GM12801 (cell line): ENCODE results near the gene ALG2.

Source experiments
- TF ChIP-seq, protein P1 (sequence below): IDR thresholded peaks from one replicate; pipeline ENCODE4 v1.5.1; 2011; ENCODE audit warnings: control low read depth; ENCODE audit not compliant: insufficient read length; ENCODE audit errors: extremely low read depth

The ALG2 gene, protein sequence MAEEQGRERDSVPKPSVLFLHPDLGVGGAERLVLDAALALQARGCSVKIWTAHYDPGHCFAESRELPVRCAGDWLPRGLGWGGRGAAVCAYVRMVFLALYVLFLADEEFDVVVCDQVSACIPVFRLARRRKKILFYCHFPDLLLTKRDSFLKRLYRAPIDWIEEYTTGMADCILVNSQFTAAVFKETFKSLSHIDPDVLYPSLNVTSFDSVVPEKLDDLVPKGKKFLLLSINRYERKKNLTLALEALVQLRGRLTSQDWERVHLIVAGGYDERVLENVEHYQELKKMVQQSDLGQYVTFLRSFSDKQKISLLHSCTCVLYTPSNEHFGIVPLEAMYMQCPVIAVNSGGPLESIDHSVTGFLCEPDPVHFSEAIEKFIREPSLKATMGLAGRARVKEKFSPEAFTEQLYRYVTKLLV

DNA sequence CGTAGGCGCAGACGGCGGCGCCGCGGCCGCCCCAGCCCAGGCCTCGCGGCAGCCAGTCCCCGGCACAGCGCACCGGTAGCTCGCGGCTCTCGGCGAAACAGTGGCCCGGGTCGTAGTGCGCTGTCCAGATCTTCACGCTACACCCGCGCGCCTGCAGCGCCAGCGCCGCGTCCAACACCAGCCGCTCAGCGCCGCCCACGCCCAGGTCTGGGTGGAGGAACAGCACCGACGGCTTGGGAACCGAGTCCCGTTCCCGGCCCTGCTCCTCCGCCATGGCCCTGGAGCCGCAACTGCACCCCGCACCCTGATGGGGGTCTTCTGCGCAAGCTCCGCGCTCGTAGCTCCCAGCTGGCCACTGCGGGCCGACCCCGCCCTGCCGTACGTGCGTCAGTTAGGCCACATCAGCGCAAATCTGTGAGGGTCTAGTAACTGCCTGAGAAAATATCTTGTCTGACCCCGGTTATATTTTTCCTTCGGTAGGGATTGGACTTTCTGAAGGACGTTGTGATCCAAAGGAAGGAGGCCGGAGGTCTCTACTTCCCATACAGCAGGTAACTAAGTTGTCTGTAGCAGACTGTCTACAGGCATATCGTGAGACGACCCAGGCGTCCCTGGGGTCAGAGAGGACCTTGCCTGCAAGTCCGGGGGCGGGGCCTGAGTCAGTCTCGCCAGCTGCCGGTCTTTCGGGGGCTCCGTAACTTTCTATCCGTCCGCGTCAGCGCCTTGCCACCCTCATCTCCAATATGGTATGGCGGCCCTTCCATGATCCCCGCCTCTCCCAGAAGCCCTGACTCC lies at the start of gene ALG2, which contains the start of gene SEC61B:
ALG2 (minus strand) TSS at position 322 of the 795 bp plus-strand sequence; CDS start at position 274, 48 bp downstream.
SEC61B (plus strand) TSS at position 662 of the 795 bp plus-strand sequence; CDS start at position 744, 82 bp downstream.
- TF ChIP-seq, protein P1, sequence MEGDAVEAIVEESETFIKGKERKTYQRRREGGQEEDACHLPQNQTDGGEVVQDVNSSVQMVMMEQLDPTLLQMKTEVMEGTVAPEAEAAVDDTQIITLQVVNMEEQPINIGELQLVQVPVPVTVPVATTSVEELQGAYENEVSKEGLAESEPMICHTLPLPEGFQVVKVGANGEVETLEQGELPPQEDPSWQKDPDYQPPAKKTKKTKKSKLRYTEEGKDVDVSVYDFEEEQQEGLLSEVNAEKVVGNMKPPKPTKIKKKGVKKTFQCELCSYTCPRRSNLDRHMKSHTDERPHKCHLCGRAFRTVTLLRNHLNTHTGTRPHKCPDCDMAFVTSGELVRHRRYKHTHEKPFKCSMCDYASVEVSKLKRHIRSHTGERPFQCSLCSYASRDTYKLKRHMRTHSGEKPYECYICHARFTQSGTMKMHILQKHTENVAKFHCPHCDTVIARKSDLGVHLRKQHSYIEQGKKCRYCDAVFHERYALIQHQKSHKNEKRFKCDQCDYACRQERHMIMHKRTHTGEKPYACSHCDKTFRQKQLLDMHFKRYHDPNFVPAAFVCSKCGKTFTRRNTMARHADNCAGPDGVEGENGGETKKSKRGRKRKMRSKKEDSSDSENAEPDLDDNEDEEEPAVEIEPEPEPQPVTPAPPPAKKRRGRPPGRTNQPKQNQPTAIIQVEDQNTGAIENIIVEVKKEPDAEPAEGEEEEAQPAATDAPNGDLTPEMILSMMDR = no peak

DNA sequence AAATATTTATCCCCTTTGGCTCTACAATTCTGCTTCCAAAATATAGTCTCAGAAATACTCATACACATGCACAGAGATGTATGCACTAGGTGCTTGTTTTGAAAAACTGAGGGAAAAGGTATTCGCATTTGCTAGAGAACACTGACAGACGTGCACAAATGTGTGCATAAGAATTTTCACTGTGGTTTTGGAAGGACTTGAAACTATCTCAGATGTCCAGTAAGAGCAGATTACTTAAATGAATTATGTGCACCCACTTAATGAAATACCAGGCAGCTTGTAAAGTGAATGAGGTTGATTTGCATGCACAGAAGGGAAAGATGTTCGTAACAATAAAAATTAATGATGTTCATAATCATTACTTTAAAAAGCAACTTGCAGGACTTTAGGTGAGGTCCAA lies 48.7 kb upstream of the ALG2 start:
- TF ChIP-seq, protein P1 = no peak

DNA sequence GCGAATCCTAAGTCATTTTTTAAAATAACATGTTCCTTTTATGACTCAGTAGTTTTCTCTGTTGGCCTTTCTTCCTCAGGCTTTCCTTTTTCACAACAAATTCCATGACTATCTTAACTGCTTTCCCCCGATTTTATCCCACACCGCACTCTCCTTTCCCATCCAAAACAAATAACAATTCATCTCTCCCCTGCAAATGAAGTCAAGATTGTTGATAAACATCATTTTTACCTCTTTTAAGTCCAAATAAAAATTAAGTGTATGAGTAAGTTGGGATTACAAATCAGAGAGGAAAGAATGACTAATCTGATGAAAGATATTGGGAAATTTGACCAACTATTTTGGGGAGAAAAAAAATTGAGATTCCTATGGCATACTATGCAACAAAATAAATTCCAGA lies 47.7 kb upstream of the ALG2 start:
- TF ChIP-seq, protein P1 = no peak

DNA sequence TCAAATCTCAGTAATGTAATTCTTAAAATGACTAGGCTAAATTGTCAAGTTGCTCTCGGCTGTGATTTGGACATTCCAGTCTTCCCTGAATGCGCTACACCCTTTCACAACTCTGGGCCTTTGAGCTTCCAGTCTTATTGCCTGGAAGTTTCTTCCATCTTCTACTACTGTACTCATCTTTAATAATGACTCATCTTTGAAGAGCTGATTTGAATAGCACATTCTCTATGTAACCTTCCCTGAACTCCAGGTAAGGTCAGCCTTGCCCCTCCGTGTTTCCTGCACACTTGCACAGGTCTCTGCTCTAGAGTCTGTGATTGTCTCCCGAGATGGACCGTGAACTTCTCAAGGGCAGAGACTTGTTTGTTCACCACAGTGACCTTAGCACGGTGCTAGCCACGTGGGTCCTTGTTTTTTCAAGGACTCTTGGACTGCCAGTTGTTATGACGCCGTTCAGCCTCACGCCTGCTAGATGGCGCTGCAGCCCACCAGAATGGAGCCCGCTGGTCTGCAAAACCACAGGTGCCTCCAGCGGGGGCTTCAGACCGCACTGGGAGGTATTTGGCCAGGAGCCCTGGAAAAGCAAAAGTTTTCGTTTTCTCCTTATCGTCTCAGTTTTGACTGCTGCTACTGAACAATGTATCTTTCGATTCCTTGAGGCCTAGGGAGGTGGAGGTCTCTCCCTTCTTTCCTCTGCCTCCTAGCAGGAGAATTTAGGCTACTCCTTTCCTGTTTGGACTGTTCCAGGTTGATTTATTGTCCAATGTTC lies 44.7 kb upstream of the ALG2 start:
- TF ChIP-seq, protein P1 = no peak

DNA sequence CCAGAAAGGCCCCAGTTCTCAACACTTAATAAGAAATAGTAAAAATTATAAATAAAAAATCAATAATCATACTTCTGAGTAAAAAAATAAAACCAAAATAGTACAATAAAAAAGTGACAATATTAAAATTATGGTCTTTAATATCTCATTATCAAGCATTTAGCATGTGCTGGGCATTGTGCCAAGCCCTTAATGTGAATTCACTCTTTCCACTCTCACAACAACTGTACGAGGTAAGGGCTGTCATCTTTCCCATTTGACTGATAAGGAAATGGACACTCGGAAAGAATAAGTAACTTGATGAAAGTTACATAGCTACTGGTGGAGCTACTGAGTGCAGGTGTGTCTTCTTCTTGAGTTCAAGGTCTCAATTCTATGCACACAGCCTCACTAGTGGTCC lies 43.9 kb upstream of the ALG2 start:
- TF ChIP-seq, protein P1 = no peak

DNA sequence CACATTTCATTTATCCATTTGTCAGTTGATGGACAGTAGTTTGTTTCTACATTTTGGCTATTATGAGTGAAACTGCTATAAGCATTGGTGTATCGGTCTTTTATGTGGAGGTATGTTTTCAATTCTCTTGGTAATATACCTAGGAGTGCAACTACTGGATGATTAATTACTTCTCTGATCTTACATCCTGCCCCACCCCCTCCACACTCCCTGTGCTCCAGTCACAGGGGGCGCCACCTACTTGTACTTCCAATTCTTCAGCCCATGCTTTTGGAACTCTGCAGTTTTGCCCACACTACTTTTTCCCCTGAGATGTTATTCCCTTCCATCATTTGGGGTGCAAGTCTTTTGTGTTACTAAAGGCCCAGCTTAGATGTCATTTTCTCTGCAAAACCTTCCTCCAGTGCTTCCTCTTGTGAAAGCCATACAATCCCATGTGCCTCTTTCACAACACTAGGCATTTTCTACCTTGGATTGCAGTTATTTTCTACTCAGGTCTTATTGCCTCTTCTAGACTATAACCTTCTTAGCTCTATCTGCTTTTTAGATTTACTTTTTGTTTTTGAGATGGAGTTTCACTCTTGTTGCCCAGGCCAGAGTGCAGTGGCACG lies 42.4 kb upstream of the ALG2 start:
- TF ChIP-seq, protein P1 = no peak
